ENCODE data around the gene COLGALT1. TPM values are rescaled to one million over a fixed set of nuclear protein-coding genes. Genes with fewer than 3 reads are reported as not detected.

Gene COLGALT1
- total RNA-seq, 1 donor from 2014 or later: 59.3 TPM

DNA sequence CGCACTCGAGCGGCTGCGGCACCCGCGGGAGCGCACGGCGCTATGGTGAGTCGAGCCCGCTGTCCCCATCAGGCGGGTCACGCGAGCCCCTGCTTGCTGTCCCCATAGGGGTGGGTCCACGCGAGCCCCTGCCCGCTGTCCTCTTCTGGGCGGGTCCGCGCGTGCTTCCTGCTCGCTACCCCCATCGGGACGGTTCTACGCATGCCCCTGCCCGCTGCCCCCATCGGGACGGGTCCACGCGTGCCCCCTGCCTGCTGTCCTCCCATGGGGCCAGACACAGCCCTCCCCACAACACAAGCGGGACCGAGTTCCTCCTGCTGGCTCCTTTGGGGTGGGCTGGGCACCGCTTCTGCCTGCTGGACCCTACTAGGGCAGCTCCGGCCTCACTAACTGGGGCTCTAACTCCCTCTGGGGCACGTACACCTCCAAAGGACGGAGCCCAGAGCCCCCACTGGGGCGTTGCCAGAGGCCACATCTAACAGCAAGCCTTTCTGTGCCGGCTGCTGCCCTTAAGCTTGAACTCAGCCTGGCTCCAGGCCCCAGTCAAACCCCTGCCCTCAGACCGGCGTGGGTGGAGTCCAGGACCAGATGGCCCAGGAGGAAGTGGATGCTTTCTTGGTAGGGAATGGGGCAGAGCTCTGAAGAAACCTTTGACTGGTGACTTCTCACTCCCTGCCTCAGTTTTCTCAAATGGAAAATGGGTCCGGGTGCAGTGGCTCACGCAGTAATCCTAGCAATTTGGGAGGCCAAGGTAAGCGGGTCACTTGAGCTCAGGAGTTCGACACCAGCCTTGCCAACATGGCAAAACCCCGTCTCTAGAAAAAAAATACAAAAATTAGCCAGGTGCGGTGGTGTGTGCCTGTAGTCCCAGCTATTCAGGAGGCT is 722 bp downstream of the COLGALT1 start:
- Mint-ChIP-seq H3K4me3 (peak overlapping the region; percentile 73), H3K4me1 (peaks cover 4% of the 10 kb centered on the region), H3K9me3 (peaks cover 5% of the 10 kb centered on the region), H3K27me3 (ENCODE audit: low read depth) (no peaks in the 10 kb centered on the region), H3K36me3 (peaks cover 12% of the 10 kb centered on the region), H3K27ac (peak overlapping the region; percentile 12)
- DNase-seq (ENCODE audit: low spot score in 2 of 2, unreplicated experiment in 2 of 2): peak in 1 of 2 experiments; percentile 51
- TF ChIP-seq, protein P1, sequence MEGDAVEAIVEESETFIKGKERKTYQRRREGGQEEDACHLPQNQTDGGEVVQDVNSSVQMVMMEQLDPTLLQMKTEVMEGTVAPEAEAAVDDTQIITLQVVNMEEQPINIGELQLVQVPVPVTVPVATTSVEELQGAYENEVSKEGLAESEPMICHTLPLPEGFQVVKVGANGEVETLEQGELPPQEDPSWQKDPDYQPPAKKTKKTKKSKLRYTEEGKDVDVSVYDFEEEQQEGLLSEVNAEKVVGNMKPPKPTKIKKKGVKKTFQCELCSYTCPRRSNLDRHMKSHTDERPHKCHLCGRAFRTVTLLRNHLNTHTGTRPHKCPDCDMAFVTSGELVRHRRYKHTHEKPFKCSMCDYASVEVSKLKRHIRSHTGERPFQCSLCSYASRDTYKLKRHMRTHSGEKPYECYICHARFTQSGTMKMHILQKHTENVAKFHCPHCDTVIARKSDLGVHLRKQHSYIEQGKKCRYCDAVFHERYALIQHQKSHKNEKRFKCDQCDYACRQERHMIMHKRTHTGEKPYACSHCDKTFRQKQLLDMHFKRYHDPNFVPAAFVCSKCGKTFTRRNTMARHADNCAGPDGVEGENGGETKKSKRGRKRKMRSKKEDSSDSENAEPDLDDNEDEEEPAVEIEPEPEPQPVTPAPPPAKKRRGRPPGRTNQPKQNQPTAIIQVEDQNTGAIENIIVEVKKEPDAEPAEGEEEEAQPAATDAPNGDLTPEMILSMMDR (IDR thresholded peaks at IDR 0.05; ENCODE audit: unreplicated experiment): no peak

DNA sequence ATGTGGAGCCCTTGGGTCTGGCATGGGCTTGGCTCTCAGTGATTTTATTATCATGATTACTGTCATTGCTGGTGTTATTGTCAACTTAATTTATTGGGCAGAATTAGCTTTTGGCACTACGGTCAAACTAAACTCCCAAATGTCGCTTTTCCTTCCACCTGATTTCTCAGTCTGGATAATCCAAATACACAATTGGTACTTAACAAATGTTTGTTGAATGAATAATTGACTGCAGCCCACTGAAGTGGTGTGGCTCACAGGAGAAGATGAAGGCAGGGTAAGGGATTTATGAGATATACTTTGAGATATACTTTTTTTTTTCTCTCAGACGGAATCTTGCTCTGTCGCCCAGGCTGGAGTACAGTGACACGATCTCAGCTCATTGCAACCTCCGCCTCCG is 1.5 kb downstream of the COLGALT1 start:
- TF ChIP-seq, protein P1 (IDR thresholded peaks at IDR 0.05; ENCODE audit: unreplicated experiment): no peak
- Mint-ChIP-seq H3K4me3 (peak overlapping the region; percentile 73), H3K36me3 (peaks cover 12% of the 10 kb centered on the region), H3K4me1 (peaks cover 4% of the 10 kb centered on the region), H3K27ac (no peak overlapping the region), H3K27me3 (ENCODE audit: low read depth) (no peaks in the 10 kb centered on the region), H3K9me3 (peaks cover 5% of the 10 kb centered on the region)
- DNase-seq (ENCODE audit: low spot score in 2 of 2, unreplicated experiment in 2 of 2): no peak

DNA sequence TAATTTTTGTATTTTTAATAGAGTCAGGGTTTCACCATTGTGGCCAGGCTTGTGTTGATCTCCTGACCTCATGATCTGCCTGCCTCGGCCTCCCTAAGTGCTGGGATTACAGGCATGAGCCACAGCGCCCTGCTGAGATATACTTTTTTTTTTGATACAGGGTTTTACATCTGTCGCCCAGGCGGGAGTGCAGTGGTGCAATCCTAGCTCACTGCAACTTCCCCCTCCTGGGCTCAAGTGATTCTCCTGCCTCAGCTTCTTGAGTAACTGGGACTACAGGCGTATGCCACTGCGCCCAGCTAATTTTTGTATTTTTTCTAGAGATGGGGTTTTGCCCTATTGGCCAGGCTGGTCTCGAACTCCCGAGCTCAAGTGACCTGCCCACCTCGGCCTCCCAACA is 2.0 kb downstream of the COLGALT1 start:
- Mint-ChIP-seq H3K36me3 (peaks cover 12% of the 10 kb centered on the region), H3K27me3 (ENCODE audit: low read depth) (no peaks in the 10 kb centered on the region), H3K4me1 (peaks cover 4% of the 10 kb centered on the region), H3K4me3 (no peak overlapping the region), H3K9me3 (peaks cover 5% of the 10 kb centered on the region), H3K27ac (no peak overlapping the region)
- no peak for DNase-seq (ENCODE audit: low spot score in 2 of 2, unreplicated experiment in 2 of 2)
- TF ChIP-seq, protein P1 (IDR thresholded peaks at IDR 0.05; ENCODE audit: unreplicated experiment): no peak

DNA sequence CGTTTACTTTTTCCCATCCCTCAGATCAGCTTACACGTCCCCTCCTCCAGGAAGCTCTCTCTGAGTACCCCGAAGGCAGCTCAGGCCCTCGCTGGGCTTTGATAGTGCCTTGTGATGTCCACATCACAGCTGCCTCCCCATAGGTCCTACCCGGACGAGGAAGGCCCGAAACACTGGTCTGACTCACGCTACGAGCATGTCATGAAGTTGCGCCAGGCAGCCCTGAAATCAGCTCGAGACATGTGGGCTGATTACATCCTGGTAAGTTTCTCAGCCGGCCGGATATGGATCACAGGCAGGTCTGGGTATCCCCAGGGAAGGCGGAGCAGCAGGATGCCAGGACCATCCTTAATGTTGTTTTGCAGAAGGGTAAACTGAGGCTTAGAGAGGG is 4.8 kb downstream of the COLGALT1 start:
- TF ChIP-seq, protein P1 (IDR thresholded peaks at IDR 0.05; ENCODE audit: unreplicated experiment): no peak
- Mint-ChIP-seq H3K9me3 (no peaks in the 10 kb centered on the region), H3K4me3 (no peak overlapping the region), H3K27me3 (ENCODE audit: low read depth) (no peaks in the 10 kb centered on the region), H3K4me1 (peaks cover 4% of the 10 kb centered on the region), H3K27ac (peak overlapping the region; percentile 77), H3K36me3 (peaks cover 15% of the 10 kb centered on the region)
- no peak for DNase-seq (ENCODE audit: low spot score in 2 of 2, unreplicated experiment in 2 of 2)

DNA sequence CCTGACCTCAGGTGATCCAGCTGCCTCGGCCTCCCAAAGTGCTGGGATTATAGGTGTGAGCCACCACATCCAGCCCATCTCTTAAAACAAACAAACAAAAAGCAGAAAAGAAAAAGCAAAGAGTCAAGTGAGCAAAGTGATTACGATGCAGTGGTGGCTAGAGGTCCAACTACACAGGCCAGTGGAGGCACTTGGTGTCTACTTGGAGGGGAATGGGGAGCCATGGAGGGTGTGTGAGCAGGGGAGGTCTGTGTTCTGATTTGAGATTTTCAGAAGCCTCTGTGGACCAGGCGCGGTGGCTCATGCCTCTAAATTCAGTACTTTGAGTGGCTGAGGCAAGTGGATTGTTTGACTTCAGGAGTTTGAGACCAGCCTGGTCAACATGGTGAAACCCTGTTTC is 6.6 kb downstream of the COLGALT1 start:
- no peak for DNase-seq (ENCODE audit: low spot score in 2 of 2, unreplicated experiment in 2 of 2)
- Mint-ChIP-seq H3K4me1 (no peaks in the 10 kb centered on the region), H3K4me3 (no peak overlapping the region), H3K27ac (no peak overlapping the region), H3K36me3 (peaks cover 15% of the 10 kb centered on the region), H3K27me3 (ENCODE audit: low read depth) (no peaks in the 10 kb centered on the region), H3K9me3 (no peaks in the 10 kb centered on the region)
- TF ChIP-seq, protein P1 (IDR thresholded peaks at IDR 0.05; ENCODE audit: unreplicated experiment): no peak
